DOHH2 (cell line): ENCODE results near the gene HFE.

Source experiments
- CTCF ChIP-seq: fragments of 200-600 bp; sonication (generic); IDR thresholded peaks from one replicate; pipeline ENCODE4 v1.5.1; 2014; ENCODE audit warnings: antibody characterized with exemption, mild to moderate bottlenecking, low read depth, low read length; ENCODE audit not compliant: poor library complexity, severe bottlenecking
- EZH2phosphoT487 ChIP-seq: fragments of 200-600 bp; sonication (generic); IDR thresholded peaks from 2 replicates; pipeline ENCODE4 v1.6.1; 2017; ENCODE audit warnings: borderline replicate concordance, mild to moderate bottlenecking, antibody characterized with exemption, low read length, moderate library complexity, mixed read lengths

- TF ChIP-seq CTCF (no peak), EZH2phosphoT487 (no peak)
These were observed 34.8 kb downstream of the HFE start for GRCh38 chr6:26122005-26122388.
